Suppressor macrophage treated with lipopolysaccharide for 4 hours (primary cell): ENCODE results near the gene SRGN.

ENCODE experiments used
- DNase-seq: peaks from one replicate; pipeline ENCODE4 v3.0.0-alpha.2; 2020

SRGN gene

GRCh38 chr10:69142983-69143382, 55.1 kb downstream of the SRGN start:
- no peak for DNase-seq

- DNase-seq: no peak
Observed at GRCh38 chr10:69145329-69145728, 57.4 kb downstream of the SRGN start.

GRCh38 chr10:69145864-69146263, 58.0 kb downstream of the SRGN start:
- no peak for DNase-seq

- no peak for DNase-seq
Observed at GRCh38 chr10:69146759-69147158, 58.9 kb downstream of the SRGN start.

GRCh38 chr10:69151984-69152383, 64.1 kb downstream of the SRGN start:
- no peak for DNase-seq

- DNase-seq: no peak
Observed at GRCh38 chr10:69153227-69153626, 65.3 kb downstream of the SRGN start.
